ENCODE results near the gene NHERF1.

Gene NHERF1

DNA sequence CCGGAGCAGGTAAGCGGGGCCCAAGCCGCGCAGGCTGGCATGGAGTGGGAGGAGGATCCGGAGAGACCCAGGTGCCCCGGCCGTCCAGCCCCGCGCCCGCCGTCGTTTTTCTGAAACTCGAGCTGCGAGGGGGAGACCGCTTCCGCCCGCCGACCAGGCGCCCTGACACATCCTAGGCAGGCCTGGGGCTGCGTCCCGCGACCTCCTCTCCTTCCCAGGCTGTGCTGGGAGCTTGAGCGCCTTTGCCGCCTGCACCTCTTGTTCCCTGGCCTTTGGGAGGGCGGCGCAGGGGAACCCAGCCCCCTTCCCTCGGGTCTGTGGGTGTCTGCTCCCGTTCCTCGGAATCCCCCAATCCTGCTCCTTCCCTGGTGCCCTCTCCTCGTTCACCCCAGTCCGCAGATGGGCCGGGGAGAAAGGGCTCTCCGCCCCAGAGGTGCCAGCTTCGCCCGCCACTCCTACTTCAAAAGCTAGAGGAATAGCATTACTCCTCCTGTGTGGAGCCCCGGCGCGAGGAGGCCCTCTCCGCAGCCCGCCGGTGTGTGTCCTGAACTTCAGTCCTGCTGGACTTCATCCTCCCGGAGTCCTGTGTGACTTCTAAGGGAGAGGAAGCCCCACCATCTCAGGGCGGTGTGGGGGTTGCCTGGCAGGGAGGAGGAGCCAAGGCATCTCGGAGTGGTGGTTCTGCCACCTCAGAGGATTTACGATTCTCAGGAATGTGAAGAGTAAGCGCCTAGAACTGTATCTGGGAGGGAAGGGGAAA is 1.0 kb downstream of the NHERF1 start:
- DNase-seq (ENCODE audit: low read depth): no peak

DNA sequence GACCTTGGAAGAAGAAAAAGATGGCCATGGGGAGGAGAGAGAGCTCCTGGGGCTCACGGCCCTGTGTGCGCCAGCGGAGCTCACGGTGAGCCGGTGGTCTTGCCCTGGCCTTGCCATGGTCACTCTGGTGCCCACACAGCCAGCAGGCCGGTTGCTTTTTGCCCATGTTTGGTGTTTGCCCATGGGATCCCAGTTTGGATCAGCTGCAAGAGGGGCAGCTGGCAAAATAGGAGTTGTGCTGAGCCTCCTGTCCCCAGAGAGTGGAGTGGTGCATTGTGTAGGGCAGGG is 1.6 kb downstream of the NHERF1 start:
- DNase-seq (ENCODE audit: low read depth): no peak

DNA sequence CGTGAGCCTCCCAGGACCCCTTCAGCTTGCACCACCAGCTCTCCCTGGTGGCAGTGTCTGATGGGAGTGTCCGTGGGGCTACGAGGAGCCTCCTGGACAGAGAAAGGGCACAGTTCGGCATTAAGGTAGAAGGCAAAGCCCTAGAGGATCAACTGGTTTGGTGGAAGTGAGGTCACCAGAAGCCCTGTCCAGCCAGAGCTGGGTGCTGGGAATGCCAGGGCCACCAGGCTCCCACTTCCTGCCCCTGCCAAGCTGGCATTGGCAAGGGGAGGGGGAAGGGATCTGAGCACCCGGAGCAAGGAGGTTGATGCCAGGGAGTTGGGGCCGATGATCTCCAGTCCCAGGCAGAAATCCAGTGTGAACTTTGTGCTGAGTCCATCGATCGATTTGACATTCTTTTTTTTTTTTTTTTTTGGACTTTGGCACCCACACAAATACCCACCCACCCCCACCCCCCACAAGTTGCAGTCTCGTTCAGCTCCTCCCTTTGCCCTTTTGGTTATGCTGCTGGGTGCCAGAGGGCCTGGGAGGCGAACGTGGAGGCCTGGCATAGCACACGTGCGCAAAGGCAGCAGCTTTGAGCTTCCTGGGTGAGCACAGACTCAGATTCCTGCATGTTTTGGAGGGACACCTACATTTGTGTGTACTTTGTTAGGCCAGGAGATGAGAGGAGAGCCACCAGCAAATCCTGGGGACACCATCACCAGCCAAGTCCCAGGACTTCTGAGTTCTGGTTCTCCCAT is 2.1 kb downstream of the NHERF1 start:
- no peak for DNase-seq (ENCODE audit: low read depth)

DNA sequence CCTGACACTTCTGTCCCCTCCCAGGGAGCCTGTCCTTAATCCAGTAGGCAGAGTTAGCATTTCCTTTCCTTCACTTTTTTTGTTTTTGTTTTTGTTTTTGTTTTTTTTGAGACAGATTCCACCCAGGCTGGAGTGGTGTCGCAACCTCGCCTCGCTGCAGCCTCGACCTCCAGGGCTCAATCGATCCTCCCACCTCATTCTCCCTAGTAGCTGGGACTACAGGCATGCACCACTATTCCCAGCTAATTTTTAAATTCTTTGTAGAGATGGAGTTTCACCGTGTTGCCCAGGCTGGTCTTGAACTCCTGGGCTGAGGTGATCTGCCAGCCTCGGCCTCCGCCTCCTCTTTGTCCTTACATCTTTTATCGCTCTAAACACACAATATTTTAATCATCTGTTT is 4.0 kb downstream of the NHERF1 start:
- DNase-seq (ENCODE audit: low read depth): no peak

DNA sequence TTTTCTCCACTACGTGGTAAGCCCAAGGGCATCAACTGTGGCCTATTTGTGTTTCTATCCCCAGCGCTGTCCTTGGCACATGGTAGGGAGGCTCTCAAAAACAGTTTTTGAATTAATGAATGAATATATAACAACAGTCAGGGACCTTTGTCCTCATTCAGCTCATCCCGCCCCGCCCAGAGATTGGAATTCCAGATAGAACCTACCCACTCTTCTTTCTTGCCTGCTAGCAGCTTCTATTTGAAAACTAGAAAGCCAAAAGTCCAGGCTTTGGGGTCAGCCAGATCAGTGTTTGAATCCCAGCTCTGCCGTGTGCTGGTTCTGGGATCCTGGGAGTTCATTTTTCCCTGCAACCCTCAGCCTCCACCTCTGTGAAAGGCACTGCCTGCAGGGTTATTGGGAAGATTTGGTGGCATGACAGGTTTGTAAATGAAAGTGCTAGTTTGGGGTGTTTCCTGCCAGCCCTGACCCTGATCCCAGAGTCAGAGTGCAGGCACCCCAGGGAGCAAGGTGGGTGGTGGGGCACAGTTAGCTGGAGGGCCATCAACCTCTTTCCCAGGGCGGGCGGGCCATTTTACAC is 4.5 kb downstream of the NHERF1 start:
- DNase-seq (ENCODE audit: low read depth): no peak

DNA sequence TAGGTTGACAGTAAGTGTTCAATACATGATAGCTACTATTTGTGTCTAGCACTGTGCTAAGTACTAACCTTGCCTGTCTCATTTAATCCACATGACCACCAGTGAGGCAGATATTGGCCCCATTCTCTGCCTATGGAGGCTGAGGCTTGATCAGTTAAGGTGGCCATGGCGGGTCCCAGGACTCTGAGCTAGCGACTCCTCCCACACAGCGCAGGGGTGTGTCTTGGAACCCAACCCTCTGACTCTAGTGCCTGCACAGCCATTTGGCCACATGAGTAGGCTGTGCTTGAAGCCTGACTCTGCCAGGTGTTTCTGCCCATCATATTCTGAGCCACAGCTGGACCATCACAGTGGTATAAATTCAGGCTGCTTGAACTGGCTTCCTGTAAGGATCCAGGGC is 6.4 kb downstream of the NHERF1 start:
- DNase-seq (ENCODE audit: low read depth): no peak

DNA sequence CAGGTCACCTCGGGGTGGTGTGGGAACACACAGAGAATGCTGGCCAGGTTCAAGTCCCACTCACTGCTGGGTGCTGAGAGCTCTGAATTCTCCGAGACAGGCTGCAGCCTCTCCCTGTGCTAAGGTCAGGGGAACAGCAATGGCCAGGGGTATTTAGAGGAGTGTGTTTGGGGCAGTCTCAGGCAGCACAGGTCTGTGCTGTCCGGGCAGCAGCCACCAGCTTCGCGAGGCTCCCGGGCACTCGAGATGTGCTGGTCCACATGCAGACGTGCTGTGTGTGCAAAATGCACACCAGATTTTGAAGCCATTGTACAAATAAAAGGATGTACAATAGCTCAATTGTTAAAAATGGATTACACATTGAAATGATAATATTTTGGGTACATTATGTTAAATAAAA is 7.1 kb downstream of the NHERF1 start:
- DNase-seq (ENCODE audit: low read depth): no peak

DNA sequence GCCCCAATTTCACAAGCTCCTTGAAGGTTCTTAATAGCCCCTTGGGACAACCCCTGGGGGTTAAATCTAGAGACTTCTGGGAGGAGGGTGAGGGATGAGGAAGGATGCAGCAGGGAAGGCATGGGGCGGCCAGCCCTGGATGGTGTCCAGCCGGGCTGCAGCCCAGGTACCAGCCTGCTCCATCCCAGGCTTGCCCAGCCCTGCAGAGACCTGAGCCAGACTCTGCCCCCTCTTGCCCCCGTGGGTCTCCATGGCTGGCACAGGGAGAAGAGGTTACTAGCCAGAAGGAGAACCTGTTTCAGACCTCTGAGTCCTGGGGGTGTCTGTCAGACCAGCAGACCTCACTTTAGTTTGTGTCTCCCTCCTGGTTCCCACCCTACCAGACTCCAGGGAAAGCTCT is 8.5 kb downstream of the NHERF1 start:
- no peak for DNase-seq (ENCODE audit: low read depth)

DNA sequence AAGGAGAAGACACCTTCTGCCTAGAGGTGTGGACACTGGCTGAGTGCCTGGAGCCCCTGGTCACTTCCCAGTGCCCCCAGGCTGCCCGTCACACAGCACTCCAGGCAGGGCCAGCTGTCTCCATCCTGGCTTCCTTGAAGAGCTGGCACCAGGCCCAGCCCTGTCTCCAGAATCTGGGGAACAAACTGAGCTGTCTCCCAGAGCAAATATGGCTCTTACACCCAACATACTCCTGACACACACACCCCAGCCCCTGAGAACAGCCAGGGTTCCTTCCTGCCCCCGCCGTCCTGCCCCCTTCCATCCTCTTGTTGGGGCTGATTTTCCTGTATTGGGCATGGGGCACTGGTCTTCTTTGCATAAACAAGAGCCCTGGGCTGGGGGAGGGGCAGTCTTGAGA is 9.1 kb downstream of the NHERF1 start:
- no peak for DNase-seq (ENCODE audit: low read depth)

DNA sequence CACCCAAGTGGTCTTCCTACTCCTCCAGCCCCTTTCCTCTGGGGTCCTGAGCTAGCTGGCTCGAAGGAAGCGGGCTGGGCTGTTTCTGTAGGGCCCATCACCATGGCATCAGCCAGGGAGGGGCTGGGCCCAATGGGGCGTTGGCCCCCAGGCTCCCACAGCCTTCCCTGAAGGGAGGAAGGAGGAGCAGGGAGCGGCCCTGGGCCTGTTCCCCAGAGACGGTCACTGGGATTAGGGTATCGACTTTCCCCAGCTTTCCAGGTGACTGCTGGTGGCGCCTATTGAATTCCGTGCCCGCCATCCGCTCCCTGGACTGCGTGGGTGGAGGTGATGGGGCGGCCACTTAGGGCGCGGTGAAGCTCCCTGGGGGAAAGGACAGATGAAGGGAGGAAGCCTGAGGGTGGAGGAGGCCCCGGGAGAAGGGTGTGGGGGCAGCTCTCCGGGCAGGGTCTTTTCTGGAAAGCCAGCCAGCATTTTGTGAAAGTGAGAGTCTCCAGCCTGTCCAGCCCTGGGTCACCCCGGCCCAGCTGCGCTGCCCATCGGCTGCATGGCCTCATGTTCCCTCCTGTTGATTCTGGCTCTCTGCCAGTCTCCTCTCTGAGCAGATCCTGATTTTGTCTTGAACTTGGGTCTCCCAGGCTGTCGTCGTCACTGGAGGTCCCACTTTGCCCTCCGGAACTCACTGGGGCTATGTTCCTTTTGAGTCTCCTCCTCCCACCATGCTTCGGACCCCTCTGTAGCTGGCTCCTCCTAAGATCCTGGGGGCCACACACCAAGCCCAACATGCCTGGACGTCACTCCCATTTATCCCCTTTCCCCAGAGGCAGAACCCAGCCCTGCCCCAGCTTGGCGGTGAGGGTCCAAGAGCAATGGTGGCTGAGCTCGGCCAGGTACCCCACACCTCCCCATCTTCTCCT is 9.8 kb downstream of the NHERF1 start:
- DNase-seq (ENCODE audit: low read depth): no peak

DNA sequence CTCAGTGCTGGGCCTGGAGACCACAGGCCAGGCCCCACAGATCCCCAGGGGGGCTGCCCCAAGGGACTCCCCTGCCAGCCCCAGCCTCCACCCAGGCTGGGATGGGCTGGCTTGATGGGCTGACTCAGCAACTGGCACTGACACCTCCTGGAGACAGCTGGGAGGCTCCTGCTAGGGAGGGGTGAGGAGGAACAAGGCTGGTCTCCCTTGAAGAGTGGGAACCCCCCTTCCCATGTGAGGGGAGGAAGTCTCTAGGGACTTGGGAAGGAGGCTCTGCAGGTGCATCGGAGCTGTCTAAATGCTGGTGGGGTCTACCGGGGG is 10.4 kb downstream of the NHERF1 start:
- no peak for DNase-seq (ENCODE audit: low read depth)

DNA sequence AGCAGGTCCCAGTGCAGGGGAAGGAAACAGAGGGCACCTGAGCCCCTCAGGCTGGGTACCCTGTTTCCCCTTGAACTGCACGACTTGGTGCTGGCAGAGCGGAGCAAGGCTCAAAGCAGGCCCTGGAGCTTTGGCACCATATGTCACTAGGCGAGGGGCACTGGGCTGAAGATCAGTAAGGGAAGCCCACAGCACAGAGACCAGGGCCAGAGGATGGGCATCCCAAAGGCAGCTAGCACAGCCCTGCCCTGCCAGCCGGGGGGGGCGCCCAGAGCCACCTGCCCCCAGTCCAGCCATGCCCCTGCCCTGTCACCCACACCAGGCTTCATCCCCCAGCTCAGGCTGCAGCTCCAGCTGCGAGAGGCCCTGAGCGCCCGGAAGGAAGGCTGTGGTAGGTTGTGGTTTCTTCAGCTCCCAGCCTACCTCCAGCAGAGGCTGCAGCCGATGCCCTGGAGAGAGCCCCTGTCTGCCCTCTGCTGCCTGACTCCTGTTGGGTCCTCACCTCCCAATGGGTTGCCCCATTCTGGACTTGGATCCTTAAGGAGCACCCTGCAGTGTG is 10.9 kb downstream of the NHERF1 start:
- no peak for DNase-seq (ENCODE audit: low read depth)

DNA sequence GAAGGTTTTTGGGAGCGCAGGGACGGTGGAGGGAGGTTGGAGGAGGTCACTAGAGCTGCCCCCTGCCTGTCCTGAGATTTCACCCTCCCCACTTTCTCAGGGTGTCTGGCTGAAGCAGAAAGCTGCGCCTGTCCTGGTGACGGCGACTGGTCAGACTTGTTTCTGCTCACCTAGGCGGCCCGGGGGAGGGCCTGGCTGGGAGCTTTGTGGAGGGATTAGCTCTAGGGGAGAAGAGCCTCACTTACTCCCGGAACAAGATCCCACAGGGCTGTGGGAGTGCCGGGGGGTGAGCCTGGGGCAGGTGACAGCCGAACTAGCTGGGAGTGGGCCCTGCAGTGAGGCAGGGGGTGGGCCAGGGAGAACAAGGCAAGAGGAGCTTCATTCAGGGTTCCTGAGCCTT is 11.5 kb downstream of the NHERF1 start:
- DNase-seq (ENCODE audit: low read depth): no peak

DNA sequence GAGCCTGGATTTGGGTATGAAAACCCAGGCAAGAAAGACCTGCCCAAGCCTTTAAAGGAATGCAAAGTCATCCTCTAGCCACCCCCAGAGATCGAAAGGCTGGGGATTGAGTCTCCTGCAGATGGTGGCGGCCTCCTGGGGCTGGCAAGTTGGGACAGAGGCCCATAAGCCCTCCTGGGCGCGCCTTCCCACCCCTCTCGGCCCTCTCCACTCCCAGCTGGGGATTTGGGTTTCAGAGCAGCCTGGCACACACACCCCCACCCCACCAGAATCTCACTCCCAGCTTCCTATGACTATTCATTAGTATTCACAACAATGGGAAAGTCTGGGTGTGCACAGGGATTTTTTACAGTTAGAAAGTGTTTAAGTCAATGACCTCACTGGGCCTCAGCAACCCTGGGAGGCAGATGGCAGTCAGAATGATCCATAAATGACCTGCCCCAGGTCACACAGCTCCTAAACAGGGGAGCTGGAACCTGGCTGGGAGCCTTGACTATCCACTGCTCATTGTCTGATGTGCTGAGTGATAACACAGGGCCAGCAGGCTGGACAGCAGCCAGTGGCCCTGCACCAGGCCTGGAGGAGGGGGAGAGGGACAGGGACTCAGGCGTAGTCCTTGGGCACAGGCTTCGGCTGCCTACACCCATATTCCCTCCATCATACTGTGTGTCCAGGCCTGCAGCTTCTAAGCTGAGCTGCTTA is 12.1 kb downstream of the NHERF1 start:
- DNase-seq (ENCODE audit: low read depth): no peak

DNA sequence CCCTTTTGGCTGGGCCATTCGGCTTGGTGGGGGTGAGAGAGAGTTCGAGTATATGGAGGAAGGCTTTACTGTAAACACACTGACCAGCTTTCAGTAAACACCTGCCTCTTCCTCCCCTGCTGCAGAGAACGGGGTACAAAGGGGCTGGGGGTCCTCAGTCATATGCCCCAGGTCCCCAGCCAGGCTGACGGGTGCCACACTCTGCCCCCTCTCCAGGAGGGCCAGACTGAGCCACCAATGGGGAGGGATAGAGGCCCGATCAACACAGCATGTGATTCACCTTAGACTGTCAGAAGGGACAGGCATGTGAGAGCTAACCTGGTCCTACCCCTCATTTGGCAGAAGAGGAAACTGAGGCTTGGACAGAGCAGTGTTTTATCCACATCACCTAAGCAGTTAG is 13.0 kb downstream of the NHERF1 start:
- no peak for DNase-seq (ENCODE audit: low read depth)

DNA sequence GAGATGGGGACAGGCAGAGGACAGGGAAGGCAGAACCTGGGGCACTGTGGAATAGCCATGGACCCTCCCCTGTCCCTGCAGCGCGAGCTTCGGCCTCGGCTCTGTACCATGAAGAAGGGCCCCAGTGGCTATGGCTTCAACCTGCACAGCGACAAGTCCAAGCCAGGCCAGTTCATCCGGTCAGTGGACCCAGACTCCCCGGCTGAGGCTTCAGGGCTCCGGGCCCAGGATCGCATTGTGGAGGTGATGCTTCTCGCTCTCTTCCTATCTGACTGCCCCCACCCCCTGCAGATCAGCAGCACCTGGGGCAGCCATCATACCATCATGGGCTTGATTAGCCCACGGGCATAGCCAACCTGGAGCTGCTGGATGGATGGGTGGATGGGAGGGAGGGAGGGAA is 13.5 kb downstream of the NHERF1 start:
- DNase-seq (ENCODE audit: low read depth): no peak

DNA sequence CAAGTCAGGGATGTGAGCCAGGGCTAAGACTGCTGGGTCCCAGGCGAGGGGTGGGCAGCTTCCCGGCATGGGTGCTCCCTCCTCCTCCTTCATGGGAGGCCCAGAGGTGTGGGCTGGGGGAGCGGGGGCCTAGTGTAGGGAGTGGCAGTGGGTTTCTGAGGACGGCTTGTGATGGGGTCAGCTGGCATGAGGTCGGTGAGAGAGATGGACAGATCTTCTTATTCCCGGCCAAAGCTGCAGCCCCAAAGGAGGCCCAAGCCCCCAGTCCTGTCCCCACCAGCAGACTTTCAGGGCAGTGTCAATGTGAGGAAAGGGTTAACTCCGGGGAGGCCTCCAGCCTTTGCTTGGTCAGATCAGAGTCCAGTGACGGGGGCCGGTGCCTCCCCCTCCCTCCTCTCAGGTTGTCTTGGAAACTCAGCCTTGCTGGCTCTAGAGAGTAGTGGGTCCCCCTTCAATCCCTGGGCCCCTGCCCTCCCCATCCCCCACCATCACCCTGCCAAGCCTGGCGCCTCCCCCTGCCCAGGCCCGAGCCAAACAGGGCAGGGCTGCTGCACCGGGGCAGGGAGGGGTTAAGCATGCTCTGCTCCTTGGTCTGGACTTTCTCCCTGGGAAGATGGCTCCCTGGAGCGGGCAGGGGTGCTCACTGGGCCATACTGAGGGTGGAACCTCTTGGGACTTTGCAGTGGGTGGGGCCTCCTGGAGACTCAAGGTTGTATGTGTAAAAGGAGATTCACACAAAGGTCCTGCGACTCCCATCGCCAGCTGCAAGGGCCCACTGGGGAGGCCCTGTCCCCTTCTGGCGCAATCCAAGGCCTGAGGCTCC is 15.3 kb downstream of the NHERF1 start:
- DNase-seq (ENCODE audit: low read depth): no peak

DNA sequence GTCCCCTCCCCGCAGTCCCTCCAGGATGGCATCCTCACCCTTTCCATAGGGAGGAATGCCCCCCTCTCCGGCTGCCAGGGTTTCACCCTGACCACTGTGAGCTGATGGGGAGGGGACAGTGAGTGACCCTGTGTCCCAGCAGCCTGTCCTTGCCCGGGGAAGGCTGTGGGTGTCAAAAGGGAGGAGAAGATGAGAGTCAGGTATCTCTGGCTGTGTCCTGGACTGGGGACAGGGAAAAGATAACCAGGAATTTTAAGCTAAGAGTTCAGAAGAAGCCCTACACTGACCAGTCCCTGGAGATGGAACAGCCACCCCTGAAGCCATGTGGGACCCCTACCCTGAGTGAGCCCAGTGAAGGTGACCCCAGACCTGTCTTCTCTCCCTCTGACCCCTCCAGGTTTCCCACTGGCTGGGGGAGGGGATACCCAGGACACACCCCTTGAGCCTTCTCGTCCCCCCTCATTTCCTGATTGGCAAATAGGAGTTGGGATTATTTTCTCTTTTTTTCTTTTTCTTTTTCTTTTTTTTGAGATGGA is 16.4 kb downstream of the NHERF1 start:
- no peak for DNase-seq (ENCODE audit: low read depth)

DNA sequence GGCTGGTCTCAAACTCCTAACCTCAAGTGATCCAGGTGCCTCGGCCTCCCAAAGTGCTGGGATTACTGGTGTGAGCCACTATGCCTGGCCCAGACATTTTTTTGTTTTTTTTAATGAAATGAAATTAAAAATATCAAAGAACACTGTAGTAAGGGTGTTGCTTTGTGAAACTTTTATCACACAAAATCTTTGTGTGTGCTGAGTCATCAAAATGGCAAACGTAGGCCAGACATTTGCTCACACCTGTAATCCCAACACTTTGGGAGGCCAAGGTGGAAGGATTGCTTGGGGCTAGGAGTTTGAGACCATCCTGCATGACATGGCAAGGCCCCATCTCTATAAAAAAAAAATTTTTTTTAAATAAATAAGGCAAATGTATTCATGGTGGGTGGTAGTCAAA is 18.0 kb downstream of the NHERF1 start:
- DNase-seq (ENCODE audit: low read depth): no peak

DNA sequence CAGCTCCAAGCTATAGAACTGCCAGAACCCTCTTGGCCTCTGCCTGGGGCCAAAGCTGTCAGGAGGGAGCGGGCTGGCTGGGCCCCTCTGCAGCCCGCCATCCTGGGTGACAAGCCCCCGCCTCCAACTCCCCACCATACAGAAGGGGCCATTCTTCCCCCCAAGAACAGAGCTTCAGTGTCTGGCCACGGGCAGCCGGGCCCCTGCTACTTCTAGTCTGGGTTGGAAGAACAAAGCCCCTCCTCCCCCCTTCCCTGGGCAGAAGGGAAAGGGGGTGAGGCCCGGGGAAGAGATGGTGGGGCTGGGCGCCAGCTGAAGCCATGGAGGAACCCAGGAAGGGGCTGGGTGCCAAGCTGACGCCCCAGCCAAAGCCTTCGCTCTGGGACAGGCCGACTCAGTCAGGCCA is 18.7 kb downstream of the NHERF1 start:
- DNase-seq (ENCODE audit: low read depth): no peak

Data from activated T-cell treated with anti-CD3 and anti-CD28 coated beads for 24 hours (primary cell).